ENCODE data around the gene TCHP.
"Not testable (repeated sequence)": the region's sequence is repeated elsewhere in the genome, so short reads cannot be mapped to it uniquely, and the experiment has no call there.

TCHP gene

GRCh38 chr12:109899783-109900751 is at the start of gene TCHP:
Gene TCHP, plus strand, starts transcription at chr12:109900274. Its CDS starts 2,753 bp downstream, at chr12:109903027.
- Mint-ChIP-seq H3K9me3 (no peaks in the 10 kb centered on the region), H3K4me1 (ENCODE audit: low read depth) (peaks cover 25% of the 10 kb centered on the region), H3K27me3 (no peaks in the 10 kb centered on the region), H3K27ac (peak within 1 kb of the TSS; percentile 97), H3K36me3 (ENCODE audit: low read depth) (peaks cover 34% of the 10 kb centered on the region), H3K4me3 (peak within 1 kb of the TSS; percentile 93)
- peak; percentile 84 for DNase-seq

GRCh38 chr12:109850518-109850917 is 49.6 kb upstream of the TCHP start:
- H3K4me1 Mint-ChIP-seq (ENCODE audit: low read depth); DNase-seq; H3K9me3 Mint-ChIP-seq; H3K4me3 Mint-ChIP-seq; H3K27ac Mint-ChIP-seq; H3K27me3 Mint-ChIP-seq: not testable (repeated sequence)
- peaks cover 31% of the 10 kb centered on the region for H3K36me3 Mint-ChIP-seq (ENCODE audit: low read depth)

GRCh38 chr12:109855377-109855776 is 44.7 kb upstream of the TCHP start:
- Mint-ChIP-seq H3K4me1 (ENCODE audit: low read depth) (peaks cover 2% of the 10 kb centered on the region), H3K27me3 (no peaks in the 10 kb centered on the region), H3K9me3 (no peaks in the 10 kb centered on the region), H3K27ac (no peak overlapping the region), H3K36me3 (ENCODE audit: low read depth) (peaks cover 61% of the 10 kb centered on the region), H3K4me3 (no peak overlapping the region)
- DNase-seq = no peak

- Mint-ChIP-seq H3K4me1 (ENCODE audit: low read depth) (peaks cover 2% of the 10 kb centered on the region), H3K27ac (no peak overlapping the region), H3K9me3 (no peaks in the 10 kb centered on the region), H3K36me3 (ENCODE audit: low read depth) (peaks cover 59% of the 10 kb centered on the region), H3K4me3 (no peak overlapping the region), H3K27me3 (no peaks in the 10 kb centered on the region)
- no peak for DNase-seq
Observed at GRCh38 chr12:109857715-109858114, 42.4 kb upstream of the TCHP start.

- H3K27ac Mint-ChIP-seq = peak overlapping the region; percentile 77
- H3K27me3 Mint-ChIP-seq = no peaks in the 10 kb centered on the region
- H3K36me3 Mint-ChIP-seq (ENCODE audit: low read depth) = peaks cover 55% of the 10 kb centered on the region
- H3K4me1 Mint-ChIP-seq (ENCODE audit: low read depth) = peaks cover 2% of the 10 kb centered on the region
- DNase-seq = no peak
- H3K4me3 Mint-ChIP-seq = no peak overlapping the region
- H3K9me3 Mint-ChIP-seq = no peaks in the 10 kb centered on the region
Observed at GRCh38 chr12:109858764-109859163, 41.3 kb upstream of the TCHP start.

GRCh38 chr12:109860977-109861376 is 39.1 kb upstream of the TCHP start:
- no peak overlapping the region for H3K4me3 Mint-ChIP-seq
- no peak for DNase-seq
- H3K27ac Mint-ChIP-seq = no peak overlapping the region

GRCh38 chr12:109861689-109862314 is 38.3 kb upstream of the TCHP start:
- Mint-ChIP-seq H3K4me3 (no peak overlapping the region), H3K9me3 (no peaks in the 10 kb centered on the region), H3K36me3 (ENCODE audit: low read depth) (peaks cover 30% of the 10 kb centered on the region), H3K27ac (peak overlapping the region; percentile 63), H3K4me1 (ENCODE audit: low read depth) (peaks cover 15% of the 10 kb centered on the region), H3K27me3 (no peaks in the 10 kb centered on the region)
- no peak for DNase-seq

More at GRCh38 chr12:109860977-109861376, 39.1 kb upstream of the TCHP start:
- H3K4me1 Mint-ChIP-seq (ENCODE audit: low read depth) = peaks cover 12% of the 10 kb centered on the region
- no peaks in the 10 kb centered on the region for H3K27me3 Mint-ChIP-seq
- no peaks in the 10 kb centered on the region for H3K9me3 Mint-ChIP-seq
- H3K36me3 Mint-ChIP-seq (ENCODE audit: low read depth) = peaks cover 37% of the 10 kb centered on the region

GRCh38 chr12:109862491-109862890 is 37.6 kb upstream of the TCHP start:
- H3K27ac Mint-ChIP-seq, H3K4me3 Mint-ChIP-seq, H3K9me3 Mint-ChIP-seq, DNase-seq, H3K27me3 Mint-ChIP-seq: not testable (repeated sequence)
- H3K36me3 Mint-ChIP-seq (ENCODE audit: low read depth) = peaks cover 24% of the 10 kb centered on the region
- peaks cover 15% of the 10 kb centered on the region for H3K4me1 Mint-ChIP-seq (ENCODE audit: low read depth)

GRCh38 chr12:109863847-109864712 is 36.0 kb upstream of the TCHP start:
- DNase-seq = no peak

GRCh38 chr12:109864916-109865315 is 35.2 kb upstream of the TCHP start:
- H3K9me3 Mint-ChIP-seq = no peaks in the 10 kb centered on the region
- H3K27me3 Mint-ChIP-seq = no peaks in the 10 kb centered on the region
- peaks cover 16% of the 10 kb centered on the region for H3K36me3 Mint-ChIP-seq (ENCODE audit: low read depth)
- peak overlapping the region; percentile 67 for H3K27ac Mint-ChIP-seq
- peaks cover 22% of the 10 kb centered on the region for H3K4me1 Mint-ChIP-seq (ENCODE audit: low read depth)
- no peak for DNase-seq
- H3K4me3 Mint-ChIP-seq = no peak overlapping the region

More at GRCh38 chr12:109863847-109864712, 36.0 kb upstream of the TCHP start:
- H3K27ac Mint-ChIP-seq = peak overlapping the region; percentile 71
- H3K27me3 Mint-ChIP-seq = no peaks in the 10 kb centered on the region
- peaks cover 22% of the 10 kb centered on the region for H3K4me1 Mint-ChIP-seq (ENCODE audit: low read depth)
- H3K4me3 Mint-ChIP-seq = no peak overlapping the region
- H3K9me3 Mint-ChIP-seq = no peaks in the 10 kb centered on the region
- peaks cover 16% of the 10 kb centered on the region for H3K36me3 Mint-ChIP-seq (ENCODE audit: low read depth)

GRCh38 chr12:109868182-109869051 is 31.7 kb upstream of the TCHP start:
- H3K4me3 Mint-ChIP-seq = no peak overlapping the region
- H3K4me1 Mint-ChIP-seq (ENCODE audit: low read depth) = peaks cover 32% of the 10 kb centered on the region
- H3K9me3 Mint-ChIP-seq = no peaks in the 10 kb centered on the region
- H3K27me3 Mint-ChIP-seq = no peaks in the 10 kb centered on the region
- DNase-seq = no peak
- peaks cover 24% of the 10 kb centered on the region for H3K36me3 Mint-ChIP-seq (ENCODE audit: low read depth)
- H3K27ac Mint-ChIP-seq = peak overlapping the region; percentile 15

GRCh38 chr12:109870648-109871047 is 29.4 kb upstream of the TCHP start:
- H3K4me3 Mint-ChIP-seq = no peak overlapping the region
- peaks cover 30% of the 10 kb centered on the region for H3K4me1 Mint-ChIP-seq (ENCODE audit: low read depth)
- no peaks in the 10 kb centered on the region for H3K27me3 Mint-ChIP-seq
- DNase-seq = no peak
- H3K27ac Mint-ChIP-seq = peak overlapping the region; percentile 80
- H3K36me3 Mint-ChIP-seq (ENCODE audit: low read depth) = peaks cover 24% of the 10 kb centered on the region
- H3K9me3 Mint-ChIP-seq = no peaks in the 10 kb centered on the region

- no peak for DNase-seq
- Mint-ChIP-seq H3K36me3 (ENCODE audit: low read depth) (peaks cover 24% of the 10 kb centered on the region), H3K4me3 (no peak overlapping the region), H3K4me1 (ENCODE audit: low read depth) (peaks cover 31% of the 10 kb centered on the region), H3K9me3 (no peaks in the 10 kb centered on the region), H3K27me3 (no peaks in the 10 kb centered on the region), H3K27ac (peak overlapping the region; percentile 3)
Observed at GRCh38 chr12:109871668-109872314, 28.3 kb upstream of the TCHP start.

All from activated T-cell treated with anti-CD3 and anti-CD28 coated beads, Interleukin-2, amount 50 U/mL, for 24 hours (primary cell).